ENCODE measurements around the gene SFRP5.

SFRP5 gene

DNA sequence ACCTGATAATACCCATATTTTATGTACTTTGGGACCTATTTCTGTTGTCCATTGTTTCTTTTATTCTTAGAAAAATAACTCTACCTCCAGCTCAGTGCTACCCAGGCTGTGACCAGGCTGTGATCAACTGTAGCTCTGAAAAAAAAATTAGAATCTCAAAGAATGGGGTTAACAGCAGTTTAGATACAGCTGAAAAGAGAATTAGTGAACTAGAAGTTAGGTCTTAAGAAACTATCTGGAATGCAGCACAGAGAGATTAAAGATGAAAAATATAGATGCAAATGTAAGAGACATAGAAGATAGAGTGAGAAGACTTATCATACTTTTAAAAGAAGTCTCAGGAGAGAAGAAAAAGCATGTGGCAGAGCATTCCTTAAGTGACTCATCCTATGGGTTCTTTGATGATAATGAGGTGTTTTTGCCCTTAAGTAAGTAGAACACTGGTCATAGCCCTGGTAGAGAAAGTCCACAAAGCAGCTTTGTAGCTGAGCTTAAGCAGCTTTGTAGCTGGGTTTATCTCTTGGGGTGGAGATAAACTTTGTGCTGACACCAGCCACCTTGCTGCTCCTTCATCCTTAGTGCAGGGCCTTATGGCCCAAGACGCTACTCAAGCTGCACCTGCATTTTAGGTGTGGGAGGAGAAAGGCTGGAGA lies 27.3 kb upstream of the SFRP5 start:
- H3K4me3 ChIP-seq (ENCODE audit: low read depth, low read length): no peak overlapping the region
- TF ChIP-seq, protein P1, sequence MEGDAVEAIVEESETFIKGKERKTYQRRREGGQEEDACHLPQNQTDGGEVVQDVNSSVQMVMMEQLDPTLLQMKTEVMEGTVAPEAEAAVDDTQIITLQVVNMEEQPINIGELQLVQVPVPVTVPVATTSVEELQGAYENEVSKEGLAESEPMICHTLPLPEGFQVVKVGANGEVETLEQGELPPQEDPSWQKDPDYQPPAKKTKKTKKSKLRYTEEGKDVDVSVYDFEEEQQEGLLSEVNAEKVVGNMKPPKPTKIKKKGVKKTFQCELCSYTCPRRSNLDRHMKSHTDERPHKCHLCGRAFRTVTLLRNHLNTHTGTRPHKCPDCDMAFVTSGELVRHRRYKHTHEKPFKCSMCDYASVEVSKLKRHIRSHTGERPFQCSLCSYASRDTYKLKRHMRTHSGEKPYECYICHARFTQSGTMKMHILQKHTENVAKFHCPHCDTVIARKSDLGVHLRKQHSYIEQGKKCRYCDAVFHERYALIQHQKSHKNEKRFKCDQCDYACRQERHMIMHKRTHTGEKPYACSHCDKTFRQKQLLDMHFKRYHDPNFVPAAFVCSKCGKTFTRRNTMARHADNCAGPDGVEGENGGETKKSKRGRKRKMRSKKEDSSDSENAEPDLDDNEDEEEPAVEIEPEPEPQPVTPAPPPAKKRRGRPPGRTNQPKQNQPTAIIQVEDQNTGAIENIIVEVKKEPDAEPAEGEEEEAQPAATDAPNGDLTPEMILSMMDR (IDR thresholded peaks at IDR 0.05; ENCODE audit: borderline replicate concordance, insufficient read depth, low read depth, low read length): no peak

DNA sequence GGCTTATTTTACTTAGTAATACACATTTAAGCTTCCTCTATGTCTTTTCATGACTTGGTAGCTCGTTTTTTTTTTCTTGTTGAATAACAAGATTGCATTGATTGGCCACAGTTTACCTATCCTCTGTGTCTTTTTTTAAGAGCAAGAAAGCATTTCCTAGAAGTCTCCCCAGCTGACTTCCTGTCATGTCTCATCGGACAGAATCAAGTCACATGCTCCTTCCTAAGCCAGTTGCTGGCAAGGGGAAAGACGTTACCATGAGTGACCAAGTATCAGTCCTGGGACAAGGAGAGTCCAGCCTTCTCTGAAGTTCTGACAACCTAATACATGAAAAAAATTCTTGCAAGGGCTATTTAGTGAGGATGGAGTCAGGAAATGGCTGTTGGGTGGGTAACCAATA lies 24.9 kb upstream of the SFRP5 start:
- H3K4me3 ChIP-seq (ENCODE audit: low read depth, low read length): no peak overlapping the region
- TF ChIP-seq, protein P1 (IDR thresholded peaks at IDR 0.05; ENCODE audit: borderline replicate concordance, insufficient read depth, low read depth, low read length): no peak

DNA sequence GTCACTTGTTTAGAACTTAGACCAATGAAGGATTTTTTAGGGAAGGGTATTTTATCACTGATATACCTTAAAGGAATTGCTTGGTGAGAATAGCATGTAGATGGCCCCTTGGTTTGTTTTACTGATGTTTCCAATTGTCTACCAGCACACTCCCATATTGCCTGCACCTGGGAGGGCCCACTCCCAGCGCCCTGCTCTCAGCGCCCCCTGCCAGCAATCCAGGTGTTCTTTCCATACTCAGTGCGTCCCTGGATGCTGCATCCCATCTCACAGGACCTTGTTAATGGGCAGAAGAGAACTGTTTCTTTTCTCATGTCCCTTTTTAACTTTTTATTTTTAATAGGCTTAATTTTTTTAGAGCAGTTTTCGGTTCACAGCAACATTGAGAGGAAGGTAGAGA lies 24.1 kb upstream of the SFRP5 start:
- no peak overlapping the region for H3K4me3 ChIP-seq (ENCODE audit: low read depth, low read length)
- TF ChIP-seq, protein P1 (IDR thresholded peaks at IDR 0.05; ENCODE audit: borderline replicate concordance, insufficient read depth, low read depth, low read length): no peak

DNA sequence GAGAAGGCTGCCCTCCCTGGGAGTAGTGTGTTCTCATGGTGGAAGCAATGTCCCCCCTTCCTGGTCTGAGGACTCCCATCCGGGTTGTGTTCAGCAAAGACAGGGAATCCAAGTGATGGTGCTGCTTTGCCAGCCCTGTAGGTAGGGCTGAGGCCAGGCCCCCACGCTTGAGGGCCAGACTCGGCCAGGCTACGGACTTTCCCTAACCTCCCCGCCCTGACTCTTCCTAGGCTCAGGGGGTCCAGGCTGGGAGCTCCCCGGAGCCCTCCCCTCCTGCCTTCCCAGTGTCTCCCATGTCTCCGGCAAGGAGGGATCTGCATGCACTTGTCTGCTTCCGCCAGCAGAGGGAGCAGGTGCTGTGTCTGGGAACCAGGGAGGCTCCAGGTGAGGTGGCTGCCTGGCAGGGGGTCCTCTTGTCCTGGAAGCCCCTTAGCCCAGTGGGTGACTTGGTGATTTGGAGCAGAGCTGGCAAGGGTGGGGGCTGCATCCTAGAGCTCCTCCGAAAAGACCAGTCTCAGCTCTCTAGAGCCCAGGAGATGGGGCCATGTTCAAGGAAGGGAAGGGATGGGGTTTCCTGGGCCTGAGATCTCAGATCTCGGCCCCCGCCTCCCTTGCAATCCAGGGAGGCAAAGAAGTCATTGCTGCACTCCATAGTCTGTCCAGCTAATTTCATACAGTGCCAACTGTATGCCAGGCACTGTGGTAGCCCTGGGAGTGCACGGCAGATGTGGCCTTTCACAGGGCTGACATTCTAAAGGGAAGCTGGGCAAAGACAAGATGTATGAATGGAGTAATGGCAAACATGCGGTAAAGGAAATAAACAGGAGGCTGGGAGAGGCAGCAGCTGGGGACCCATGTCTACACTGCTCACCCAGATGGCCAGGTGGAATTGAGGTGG lies 20.3 kb upstream of the SFRP5 start:
- H3K4me3 ChIP-seq (ENCODE audit: low read depth, low read length): no peak overlapping the region
- TF ChIP-seq, protein P1 (IDR thresholded peaks at IDR 0.05; ENCODE audit: borderline replicate concordance, insufficient read depth, low read depth, low read length): peak; percentile 94

DNA sequence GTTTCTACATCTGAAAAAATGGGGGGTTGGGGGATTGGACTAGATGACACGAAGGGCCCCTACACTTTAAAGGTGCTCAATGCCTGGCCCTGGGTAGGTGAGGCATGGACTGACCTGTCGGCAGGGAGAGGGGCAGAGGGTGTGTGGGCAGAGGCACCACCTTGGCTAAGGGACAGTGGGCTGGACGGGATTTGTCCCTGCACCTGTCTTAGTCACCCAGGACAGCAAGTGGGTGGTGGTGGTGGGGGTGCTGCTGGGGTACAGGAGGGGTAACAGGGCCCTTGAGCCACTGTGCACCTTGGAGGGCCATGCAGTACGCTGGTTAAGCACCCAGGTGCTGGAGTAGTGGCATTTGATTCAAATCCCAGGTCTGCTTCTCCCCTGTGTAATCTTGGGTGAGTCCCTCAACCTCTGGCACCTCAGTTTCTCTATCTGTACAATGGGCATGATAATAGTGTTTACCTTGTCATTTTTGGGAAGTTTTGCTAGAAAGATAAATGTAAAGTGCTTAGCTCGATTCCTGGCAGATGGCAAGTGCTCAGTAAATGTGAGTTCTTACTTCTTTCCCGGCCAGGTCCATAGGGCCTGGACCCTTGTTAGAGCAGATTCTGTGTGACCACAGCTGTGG lies 18.1 kb upstream of the SFRP5 start:
- TF ChIP-seq, protein P1 (IDR thresholded peaks at IDR 0.05; ENCODE audit: borderline replicate concordance, insufficient read depth, low read depth, low read length): no peak
- no peak overlapping the region for H3K4me3 ChIP-seq (ENCODE audit: low read depth, low read length)

DNA sequence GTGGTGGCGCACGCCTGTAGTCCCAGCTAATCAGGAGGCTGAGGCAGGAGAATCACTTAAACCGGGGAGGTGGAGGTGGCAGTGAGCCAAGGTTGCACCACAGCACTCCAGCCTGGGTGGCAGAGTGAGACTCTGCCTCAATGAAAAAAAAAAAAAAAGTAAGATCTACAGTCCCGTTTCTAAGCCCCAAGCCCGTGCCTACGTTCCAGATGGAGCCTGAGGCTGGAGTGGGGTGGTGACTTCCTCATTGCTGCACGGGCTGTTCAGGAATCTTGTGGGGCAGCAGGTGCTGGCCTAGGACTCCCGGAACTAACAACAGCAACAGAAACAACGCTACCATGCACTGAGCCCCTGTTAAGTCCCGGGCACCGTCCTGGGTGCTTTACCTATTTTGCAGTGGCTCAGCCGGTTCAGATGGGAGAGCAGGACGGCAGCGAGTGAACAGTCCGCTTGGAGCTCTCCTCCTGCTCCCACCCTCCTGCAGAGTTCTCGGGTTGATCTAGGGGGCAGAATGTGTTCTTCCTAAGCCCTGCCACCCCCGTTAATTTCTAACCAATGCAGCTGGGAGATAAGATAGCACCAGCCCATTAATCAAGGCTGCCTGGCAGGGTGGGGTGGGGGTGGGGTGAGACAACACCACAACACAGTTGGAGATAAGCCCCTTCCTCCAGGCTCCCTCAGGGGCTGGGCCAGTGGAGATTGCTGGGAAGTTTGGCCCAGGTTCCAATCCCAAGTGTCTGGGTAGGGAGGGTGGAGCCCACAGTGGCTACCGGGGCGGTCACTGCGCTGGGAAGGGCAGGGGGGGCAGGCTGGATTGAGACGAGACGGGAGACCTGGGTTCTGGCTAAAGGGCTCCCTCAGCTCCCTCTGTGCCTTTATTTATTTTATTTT lies 17.0 kb upstream of the SFRP5 start:
- TF ChIP-seq, protein P1 (IDR thresholded peaks at IDR 0.05; ENCODE audit: borderline replicate concordance, insufficient read depth, low read depth, low read length): no peak
- H3K4me3 ChIP-seq (ENCODE audit: low read depth, low read length): no peak overlapping the region
